ENCODE results near the gene TOB1. TPM values are rescaled to one million over a fixed set of nuclear protein-coding genes. Genes with fewer than 3 reads are reported as not detected.

The TOB1 gene
- total RNA-seq, 3 donors from 2014 or later (not counting 1 experiment from before 2014, with no cell fraction given), result 51.1 to 123 (median 110) TPM

DNA sequence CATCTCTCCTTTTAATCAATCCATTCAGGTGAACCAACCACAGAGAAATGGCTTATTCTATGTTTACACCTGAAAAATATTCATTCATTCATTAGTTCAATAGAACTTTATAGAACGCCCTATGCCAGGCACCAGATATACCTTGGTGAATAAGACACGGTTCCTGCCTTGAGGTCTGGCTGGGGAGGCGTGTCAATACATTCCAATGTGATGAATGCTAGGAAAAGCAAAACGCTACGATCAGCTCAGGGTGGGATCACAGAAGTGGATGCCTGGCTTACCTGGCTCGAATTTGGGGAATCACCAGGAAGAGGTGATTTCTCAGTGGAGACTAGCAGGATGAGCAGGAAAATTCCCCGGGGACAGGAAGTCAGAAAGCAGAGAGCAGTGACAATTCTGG is 48.3 kb downstream of the TOB1 start:
- TF ChIP-seq, protein P1, sequence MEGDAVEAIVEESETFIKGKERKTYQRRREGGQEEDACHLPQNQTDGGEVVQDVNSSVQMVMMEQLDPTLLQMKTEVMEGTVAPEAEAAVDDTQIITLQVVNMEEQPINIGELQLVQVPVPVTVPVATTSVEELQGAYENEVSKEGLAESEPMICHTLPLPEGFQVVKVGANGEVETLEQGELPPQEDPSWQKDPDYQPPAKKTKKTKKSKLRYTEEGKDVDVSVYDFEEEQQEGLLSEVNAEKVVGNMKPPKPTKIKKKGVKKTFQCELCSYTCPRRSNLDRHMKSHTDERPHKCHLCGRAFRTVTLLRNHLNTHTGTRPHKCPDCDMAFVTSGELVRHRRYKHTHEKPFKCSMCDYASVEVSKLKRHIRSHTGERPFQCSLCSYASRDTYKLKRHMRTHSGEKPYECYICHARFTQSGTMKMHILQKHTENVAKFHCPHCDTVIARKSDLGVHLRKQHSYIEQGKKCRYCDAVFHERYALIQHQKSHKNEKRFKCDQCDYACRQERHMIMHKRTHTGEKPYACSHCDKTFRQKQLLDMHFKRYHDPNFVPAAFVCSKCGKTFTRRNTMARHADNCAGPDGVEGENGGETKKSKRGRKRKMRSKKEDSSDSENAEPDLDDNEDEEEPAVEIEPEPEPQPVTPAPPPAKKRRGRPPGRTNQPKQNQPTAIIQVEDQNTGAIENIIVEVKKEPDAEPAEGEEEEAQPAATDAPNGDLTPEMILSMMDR (IDR thresholded peaks at IDR 0.05), result no peak
- H3K36me3 ChIP-seq (ENCODE audit: control insufficient read depth, insufficient read depth, low read length), result no peaks in the 10 kb centered on the region
- intact Hi-C loops (cut with micrococcal nuclease), result no loop called here
- H3K4me3 Mint-ChIP-seq, result no peak overlapping the region
- no peak for DNase-seq
- ATAC-seq, result no peak
- no peaks in the 10 kb centered on the region for H3K36me3 Mint-ChIP-seq
- peaks cover 25% of the 10 kb centered on the region for H3K4me1 ChIP-seq (ENCODE audit: control insufficient read depth, insufficient read depth, low read length)
- no peak overlapping the region for H3K27ac Mint-ChIP-seq
- no peaks in the 10 kb centered on the region for H3K9me3 Mint-ChIP-seq
- H3K4me3 ChIP-seq (ENCODE audit: low read length), result no peak overlapping the region
- WGBS (ENCODE audit: insufficient coverage), result 86% methylated on average over 7 of the region's 7 CpGs
- H3K4me1 Mint-ChIP-seq, result peaks cover 15 to 20% of the 10 kb centered on the region in 2 donors
- H3K27ac ChIP-seq (ENCODE audit: low read length), result no peak overlapping the region
- peaks cover 13 to 16% of the 10 kb centered on the region in 2 donors for H3K27me3 Mint-ChIP-seq (ENCODE audit: low read depth in 2 of 2)
- H3K27me3 ChIP-seq (ENCODE audit: control insufficient read depth, insufficient read depth, low read length), result peaks cover 2% of the 10 kb centered on the region
- H3K9me3 ChIP-seq (ENCODE audit: control insufficient read depth, insufficient read depth, low read length), result no peaks in the 10 kb centered on the region

DNA sequence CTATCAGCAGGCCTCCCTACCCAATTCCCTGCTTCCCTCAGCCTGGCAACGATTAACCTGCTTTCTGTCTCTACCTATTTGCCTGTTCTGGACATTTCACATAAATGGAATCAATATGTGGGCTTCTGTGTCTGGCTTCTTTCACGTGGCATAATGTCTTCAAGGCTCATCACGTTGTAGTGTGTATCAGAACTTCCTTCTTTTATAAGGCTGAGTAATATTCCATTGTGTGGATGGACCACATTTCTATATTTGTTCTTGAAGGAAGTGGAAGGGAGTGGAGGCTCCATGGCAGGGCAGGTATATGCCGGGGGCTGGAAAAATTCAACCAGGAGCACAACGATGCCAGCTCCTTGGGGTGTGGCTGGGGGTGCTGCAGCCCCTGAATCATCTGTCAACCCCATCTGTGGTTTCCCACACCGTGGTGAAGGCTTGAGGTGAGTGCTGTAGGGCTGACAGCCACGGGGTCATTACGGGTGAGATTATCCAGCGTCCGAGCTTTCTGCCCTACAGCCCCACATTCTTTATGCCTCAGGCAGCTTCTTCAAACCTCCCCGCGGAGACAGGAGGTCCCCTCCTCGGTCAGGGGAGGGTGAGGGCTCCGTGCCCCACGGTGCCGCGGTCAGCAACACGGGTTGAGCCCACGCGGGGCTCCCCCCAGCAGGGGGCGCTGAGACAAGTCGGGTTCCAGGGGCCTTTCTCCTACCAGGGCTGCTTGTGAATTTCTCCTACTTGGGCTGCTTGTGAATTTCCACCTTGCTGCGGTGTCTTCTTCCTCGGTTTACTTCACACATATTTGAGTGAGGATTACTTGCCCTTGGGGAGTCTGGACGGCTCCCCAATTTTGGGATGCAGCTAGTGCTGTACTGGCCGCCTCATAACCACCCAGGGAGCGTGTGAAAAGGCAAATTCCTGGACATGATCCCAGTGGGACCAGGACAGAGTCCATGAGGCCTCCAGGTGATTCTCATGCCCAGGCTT is 49.1 kb downstream of the TOB1 start:
- Histone ChIP-seq H3K27me3 (ENCODE audit: control insufficient read depth, insufficient read depth, low read length) (peaks cover 2% of the 10 kb centered on the region), H3K9me3 (ENCODE audit: control insufficient read depth, insufficient read depth, low read length) (no peaks in the 10 kb centered on the region), H3K4me3 (ENCODE audit: low read length) (no peak overlapping the region), H3K36me3 (ENCODE audit: control insufficient read depth, insufficient read depth, low read length) (no peaks in the 10 kb centered on the region), H3K4me1 (ENCODE audit: control insufficient read depth, insufficient read depth, low read length) (peaks cover 25% of the 10 kb centered on the region), H3K27ac (ENCODE audit: low read length) (no peak overlapping the region)
- intact Hi-C loops (cut with micrococcal nuclease), result no loop called here
- TF ChIP-seq, protein P1 (IDR thresholded peaks at IDR 0.05), result peak; percentile 73
- Mint-ChIP-seq H3K36me3 (no peaks in the 10 kb centered on the region), H3K27ac (no peak overlapping the region), H3K4me3 (peak overlapping the region; percentile 15), H3K4me1 (peaks cover 15 to 20% of the 10 kb centered on the region in 2 donors), H3K9me3 (no peaks in the 10 kb centered on the region), H3K27me3 (ENCODE audit: low read depth in 2 of 2) (peaks cover 13 to 16% of the 10 kb centered on the region in 2 donors)
- 20% methylated on average over 26 of the region's 27 CpGs for WGBS (ENCODE audit: insufficient coverage)
- DNase-seq, result peak; percentile 56 to 78
- ATAC-seq, result peak; percentile 67 to 88 (median 77)

DNA sequence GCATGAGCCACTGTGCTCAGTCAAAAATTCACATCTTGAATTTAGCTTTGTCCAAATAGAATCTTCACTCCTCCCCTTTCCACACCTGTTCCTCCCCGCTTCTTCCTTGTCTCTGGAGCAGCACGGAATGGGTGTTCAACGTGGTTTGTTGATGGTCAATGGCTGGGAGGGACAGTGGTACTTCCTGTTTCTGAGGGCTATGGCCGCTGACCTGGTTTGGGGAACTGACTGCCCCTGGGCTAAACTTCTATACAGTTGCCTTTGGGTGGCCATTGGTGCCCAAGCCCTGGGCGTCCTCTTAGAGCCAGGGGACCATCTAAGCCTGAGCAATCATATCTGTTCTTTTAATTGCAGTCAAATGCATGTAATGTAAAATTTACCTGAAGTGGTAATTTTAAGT is 49.9 kb downstream of the TOB1 start:
- WGBS (ENCODE audit: insufficient coverage), result 67% methylated on average over 5 of the region's 5 CpGs

More for the DNA sequence above, 49.9 kb downstream of the TOB1 start:
- Mint-ChIP-seq H3K4me3 (no peak overlapping the region), H3K36me3 (no peaks in the 10 kb centered on the region), H3K4me1 (peaks cover 15 to 20% of the 10 kb centered on the region in 2 donors), H3K9me3 (no peaks in the 10 kb centered on the region), H3K27ac (no peak overlapping the region), H3K27me3 (ENCODE audit: low read depth in 2 of 2) (peaks cover 16% of the 10 kb centered on the region in 2 donors)
- peaks cover 25% of the 10 kb centered on the region for H3K4me1 ChIP-seq (ENCODE audit: control insufficient read depth, insufficient read depth, low read length)
- intact Hi-C loops (cut with micrococcal nuclease), result no loop called here
- no peak overlapping the region for H3K4me3 ChIP-seq (ENCODE audit: low read length)
- H3K36me3 ChIP-seq (ENCODE audit: control insufficient read depth, insufficient read depth, low read length), result no peaks in the 10 kb centered on the region
- ATAC-seq, result no peak
- no peak for DNase-seq
- no peaks in the 10 kb centered on the region for H3K9me3 ChIP-seq (ENCODE audit: control insufficient read depth, insufficient read depth, low read length)
- H3K27ac ChIP-seq (ENCODE audit: low read length), result no peak overlapping the region
- peaks cover 2% of the 10 kb centered on the region for H3K27me3 ChIP-seq (ENCODE audit: control insufficient read depth, insufficient read depth, low read length)
- TF ChIP-seq, protein P1 (IDR thresholded peaks at IDR 0.05), result no peak
